ENCODE data around the gene IGF2R. TPM values are rescaled to one million over a fixed set of nuclear protein-coding genes. Genes with fewer than 3 reads are reported as not detected.

Gene IGF2R
- polyA plus RNA-seq, 1 donor (not counting 4 experiments of a cell fraction or from before 2014, with no cell fraction given), result 40.9 TPM

DNA sequence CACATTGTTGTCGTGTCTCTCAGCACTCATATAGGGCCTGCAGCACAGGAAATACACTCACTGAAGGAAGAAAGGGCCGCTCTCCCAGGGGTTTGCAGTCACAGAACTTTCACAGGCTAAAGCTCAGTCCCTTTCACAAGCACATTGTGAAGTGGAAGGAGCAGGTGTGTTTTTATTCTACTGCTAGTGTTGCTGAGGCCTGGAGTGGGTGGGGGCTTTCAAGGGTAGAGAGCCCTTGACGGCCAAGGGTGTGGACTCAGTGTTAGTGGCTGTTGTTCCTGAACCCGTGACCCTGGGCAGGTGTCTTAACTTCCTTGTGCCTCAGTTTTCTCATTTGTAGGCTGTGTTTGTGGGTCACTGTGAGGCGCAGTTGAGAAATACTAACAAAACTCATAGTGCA, 86.5 kb downstream of the IGF2R start:
- Histone ChIP-seq H3K4me1 (ENCODE audit: control insufficient read depth, extremely low read depth, insufficient read depth, low read length) (no peaks in the 10 kb centered on the region), H2AFZ (ENCODE audit: control insufficient read depth, low read length) (no peak overlapping the region), H3K9me3 (ENCODE audit: control insufficient read depth, low read depth, low read length) (no peaks in the 10 kb centered on the region), H3K9ac (ENCODE audit: control insufficient read depth, extremely low read depth, insufficient read depth, low read length) (no peak overlapping the region), H3K4me2 (ENCODE audit: control insufficient read depth, extremely low read depth, insufficient read depth, low read depth, low read length) (no peak overlapping the region), H3K79me2 (ENCODE audit: control insufficient read depth, insufficient read depth, low read length) (no peaks in the 10 kb centered on the region), H3K4me3 (ENCODE audit: control insufficient read depth in 2 of 3, extremely low read depth in 1 of 3, insufficient read depth in 2 of 3, low read depth in 1 of 3, low read length in 3 of 3) (no peak overlapping the region), H3K9me1 (ENCODE audit: control insufficient read depth, extremely low read depth, insufficient read depth, low read length) (no peaks in the 10 kb centered on the region), H3K27me3 (ENCODE audit: control insufficient read depth, extremely low read depth, insufficient read depth, low read length) (no peaks in the 10 kb centered on the region), H3K36me3 (ENCODE audit: control insufficient read depth in 2 of 2, extremely low read depth in 1 of 2, insufficient read depth in 2 of 2, low read length in 2 of 2) (peaks cover 37 to 57% of the 10 kb centered on the region in 2 experiments), H3K27ac (ENCODE audit: control insufficient read depth, insufficient read depth, low read length) (no peak overlapping the region), H4K20me1 (ENCODE audit: control insufficient read depth, extremely low read depth, insufficient read depth, low read length) (no peaks in the 10 kb centered on the region)
- no peak for TF ChIP-seq EZH2 (IDR thresholded peaks at IDR 0.05; ENCODE audit: low read length)
- TF ChIP-seq, protein P1, sequence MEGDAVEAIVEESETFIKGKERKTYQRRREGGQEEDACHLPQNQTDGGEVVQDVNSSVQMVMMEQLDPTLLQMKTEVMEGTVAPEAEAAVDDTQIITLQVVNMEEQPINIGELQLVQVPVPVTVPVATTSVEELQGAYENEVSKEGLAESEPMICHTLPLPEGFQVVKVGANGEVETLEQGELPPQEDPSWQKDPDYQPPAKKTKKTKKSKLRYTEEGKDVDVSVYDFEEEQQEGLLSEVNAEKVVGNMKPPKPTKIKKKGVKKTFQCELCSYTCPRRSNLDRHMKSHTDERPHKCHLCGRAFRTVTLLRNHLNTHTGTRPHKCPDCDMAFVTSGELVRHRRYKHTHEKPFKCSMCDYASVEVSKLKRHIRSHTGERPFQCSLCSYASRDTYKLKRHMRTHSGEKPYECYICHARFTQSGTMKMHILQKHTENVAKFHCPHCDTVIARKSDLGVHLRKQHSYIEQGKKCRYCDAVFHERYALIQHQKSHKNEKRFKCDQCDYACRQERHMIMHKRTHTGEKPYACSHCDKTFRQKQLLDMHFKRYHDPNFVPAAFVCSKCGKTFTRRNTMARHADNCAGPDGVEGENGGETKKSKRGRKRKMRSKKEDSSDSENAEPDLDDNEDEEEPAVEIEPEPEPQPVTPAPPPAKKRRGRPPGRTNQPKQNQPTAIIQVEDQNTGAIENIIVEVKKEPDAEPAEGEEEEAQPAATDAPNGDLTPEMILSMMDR (optimal IDR thresholded peaks at IDR 0.05 in 1 of 3, IDR thresholded peaks at IDR 0.05 in 1 of 3, conservative IDR thresholded peaks at IDR 0.05 in 1 of 3; ENCODE audit: extremely low read depth in 1 of 3, insufficient read depth in 2 of 3, low read length in 3 of 3), result no peak
- no peak for FAIRE-seq
- dilution Hi-C loops (cut with MboI; ENCODE audit: extremely low pct_ligation_motif_present, low sequenced_read_pairs), result no loop called here
- no peak for DNase-seq (ENCODE audit: low read depth, low spot score)

DNA sequence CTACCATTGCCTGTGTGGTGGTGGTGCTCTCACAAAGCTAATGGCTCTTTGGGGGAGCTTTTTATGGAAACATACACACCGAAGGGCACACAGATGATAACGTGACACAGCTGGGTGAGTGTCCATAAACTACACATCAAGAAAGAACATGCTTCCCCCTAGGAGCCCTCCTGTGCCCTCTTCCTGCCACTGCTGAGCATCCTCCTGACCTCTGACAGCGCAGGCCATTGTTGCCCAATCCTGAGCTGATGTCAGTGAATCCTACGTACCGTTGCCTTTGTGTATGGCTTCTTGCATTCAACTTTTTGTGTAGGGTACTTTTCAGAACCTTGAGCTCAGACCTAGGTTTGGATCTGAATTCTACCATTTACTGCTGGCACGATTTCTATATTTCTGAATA, 86.9 kb downstream of the IGF2R start:
- H3K27me3 ChIP-seq (ENCODE audit: control insufficient read depth, extremely low read depth, insufficient read depth, low read length), result no peaks in the 10 kb centered on the region
- no peak for FAIRE-seq
- no peak for DNase-seq (ENCODE audit: low read depth, low spot score)
- no peaks in the 10 kb centered on the region for H4K20me1 ChIP-seq (ENCODE audit: control insufficient read depth, extremely low read depth, insufficient read depth, low read length)
- H3K4me1 ChIP-seq (ENCODE audit: control insufficient read depth, extremely low read depth, insufficient read depth, low read length), result no peaks in the 10 kb centered on the region
- H3K9me1 ChIP-seq (ENCODE audit: control insufficient read depth, extremely low read depth, insufficient read depth, low read length), result no peaks in the 10 kb centered on the region
- peaks cover 33 to 57% of the 10 kb centered on the region in 2 experiments for H3K36me3 ChIP-seq (ENCODE audit: control insufficient read depth in 2 of 2, extremely low read depth in 1 of 2, insufficient read depth in 2 of 2, low read length in 2 of 2)
- H2AFZ ChIP-seq (ENCODE audit: control insufficient read depth, low read length), result no peak overlapping the region
- dilution Hi-C loops (cut with MboI; ENCODE audit: extremely low pct_ligation_motif_present, low sequenced_read_pairs), result no loop called here
- no peak overlapping the region for H3K4me2 ChIP-seq (ENCODE audit: control insufficient read depth, extremely low read depth, insufficient read depth, low read depth, low read length)
- H3K27ac ChIP-seq (ENCODE audit: control insufficient read depth, insufficient read depth, low read length), result no peak overlapping the region
- no peak overlapping the region for H3K4me3 ChIP-seq (ENCODE audit: control insufficient read depth in 2 of 3, extremely low read depth in 1 of 3, insufficient read depth in 2 of 3, low read depth in 1 of 3, low read length in 3 of 3)
- H3K79me2 ChIP-seq (ENCODE audit: control insufficient read depth, insufficient read depth, low read length), result no peaks in the 10 kb centered on the region
- H3K9ac ChIP-seq (ENCODE audit: control insufficient read depth, extremely low read depth, insufficient read depth, low read length), result no peak overlapping the region
- TF ChIP-seq EZH2 (IDR thresholded peaks at IDR 0.05; ENCODE audit: low read length), result no peak
- TF ChIP-seq, protein P1 (optimal IDR thresholded peaks at IDR 0.05 in 1 of 3, IDR thresholded peaks at IDR 0.05 in 1 of 3, conservative IDR thresholded peaks at IDR 0.05 in 1 of 3; ENCODE audit: extremely low read depth in 1 of 3, insufficient read depth in 2 of 3, low read length in 3 of 3), result no peak
- no peaks in the 10 kb centered on the region for H3K9me3 ChIP-seq (ENCODE audit: control insufficient read depth, low read depth, low read length)

Data from keratinocyte (primary cell).